Measurements from ENCODE around the gene DLG1.
"Not testable (repeated sequence)": the region's sequence is repeated elsewhere in the genome, so short reads cannot be mapped to it uniquely, and the experiment has no call there.

Gene DLG1

DNA sequence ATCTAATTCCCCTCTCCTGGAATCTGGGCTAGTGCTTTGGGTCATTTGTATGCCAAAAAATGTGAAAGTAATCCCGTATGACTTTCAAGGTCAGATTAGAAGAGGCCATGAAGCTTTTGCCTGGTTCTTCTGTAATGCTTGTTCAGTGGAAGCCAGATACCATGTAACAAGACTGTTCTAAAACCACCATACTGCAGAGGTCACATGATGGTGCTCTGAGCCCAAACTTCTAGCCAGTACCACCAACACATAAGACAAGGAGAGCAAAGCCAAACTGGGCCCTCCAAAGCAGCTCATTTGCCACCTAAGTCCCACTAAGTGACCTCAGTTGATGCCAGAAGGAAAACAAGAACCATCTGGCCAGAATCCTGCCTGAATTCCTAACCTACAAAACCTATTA lies 204.5 kb downstream of the DLG1 start:
- H3K9me3 Mint-ChIP-seq, result no peaks in the 10 kb centered on the region
- peaks cover 43% of the 10 kb centered on the region for H3K36me3 Mint-ChIP-seq (ENCODE audit: low read depth)
- H3K27ac Mint-ChIP-seq, result no peak overlapping the region
- DNase-seq, result no peak
- H3K4me3 Mint-ChIP-seq, result no peak overlapping the region
- peaks cover 4% of the 10 kb centered on the region for H3K4me1 Mint-ChIP-seq (ENCODE audit: low read depth)
- H3K27me3 Mint-ChIP-seq, result no peaks in the 10 kb centered on the region

- Mint-ChIP-seq H3K27ac (no peak overlapping the region), H3K36me3 (ENCODE audit: low read depth) (peaks cover 36% of the 10 kb centered on the region), H3K9me3 (no peaks in the 10 kb centered on the region), H3K4me1 (ENCODE audit: low read depth) (peaks cover 25% of the 10 kb centered on the region), H3K4me3 (no peak overlapping the region), H3K27me3 (no peaks in the 10 kb centered on the region)
- DNase-seq, result no peak
These were observed 210.0 kb downstream of the DLG1 start for GRCh38 chr3:197088370-197088769.

DNA sequence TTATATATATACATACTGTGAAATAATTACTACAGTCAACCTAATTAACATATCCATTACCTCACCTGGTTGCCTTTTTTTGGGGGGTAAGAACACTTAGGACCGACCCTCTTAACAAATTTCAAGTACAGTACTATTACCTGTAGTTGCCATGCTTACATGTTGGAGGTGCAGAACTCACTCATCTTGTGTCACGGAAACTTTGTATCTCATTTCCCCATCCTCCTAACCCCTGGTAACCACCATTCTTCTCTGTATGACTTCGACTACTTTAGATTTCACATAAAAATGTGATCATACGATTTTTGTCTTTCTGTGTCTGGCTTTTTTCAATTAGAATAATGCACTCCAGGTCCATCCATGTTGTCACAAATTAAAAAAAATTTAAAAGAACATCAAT lies 213.3 kb downstream of the DLG1 start:
- peaks cover 28% of the 10 kb centered on the region for H3K4me1 Mint-ChIP-seq (ENCODE audit: low read depth)
- DNase-seq, result no peak
- no peaks in the 10 kb centered on the region for H3K27me3 Mint-ChIP-seq
- H3K27ac Mint-ChIP-seq, result peak overlapping the region; percentile 74
- no peaks in the 10 kb centered on the region for H3K9me3 Mint-ChIP-seq
- H3K36me3 Mint-ChIP-seq (ENCODE audit: low read depth), result peaks cover 39% of the 10 kb centered on the region
- no peak overlapping the region for H3K4me3 Mint-ChIP-seq

GRCh38 chr3:197083486-197083885 lies 214.9 kb downstream of the DLG1 start:
- Mint-ChIP-seq H3K9me3 (no peaks in the 10 kb centered on the region), H3K27ac (peak overlapping the region; percentile 53), H3K36me3 (ENCODE audit: low read depth) (peaks cover 36% of the 10 kb centered on the region), H3K27me3 (no peaks in the 10 kb centered on the region), H3K4me3 (no peak overlapping the region), H3K4me1 (ENCODE audit: low read depth) (peaks cover 22% of the 10 kb centered on the region)
- DNase-seq, result peak; percentile 41

GRCh38 chr3:197082871-197083270 lies 215.5 kb downstream of the DLG1 start:
- DNase-seq, result no peak
- peaks cover 37% of the 10 kb centered on the region for H3K36me3 Mint-ChIP-seq (ENCODE audit: low read depth)
- no peaks in the 10 kb centered on the region for H3K27me3 Mint-ChIP-seq
- H3K4me1 Mint-ChIP-seq (ENCODE audit: low read depth), result peaks cover 19% of the 10 kb centered on the region
- H3K9me3 Mint-ChIP-seq, result no peaks in the 10 kb centered on the region
- H3K27ac Mint-ChIP-seq, result no peak overlapping the region
- no peak overlapping the region for H3K4me3 Mint-ChIP-seq

GRCh38 chr3:197080344-197080743 lies 218.1 kb downstream of the DLG1 start:
- no peaks in the 10 kb centered on the region for H3K27me3 Mint-ChIP-seq
- H3K36me3 Mint-ChIP-seq (ENCODE audit: low read depth), result peaks cover 42% of the 10 kb centered on the region
- H3K27ac Mint-ChIP-seq, result no peak overlapping the region
- no peak overlapping the region for H3K4me3 Mint-ChIP-seq
- H3K4me1 Mint-ChIP-seq (ENCODE audit: low read depth), result peaks cover 15% of the 10 kb centered on the region
- H3K9me3 Mint-ChIP-seq, result no peaks in the 10 kb centered on the region
- DNase-seq, result no peak

- Mint-ChIP-seq H3K27me3 (no peaks in the 10 kb centered on the region), H3K27ac (no peak overlapping the region), H3K4me3 (no peak overlapping the region), H3K4me1 (ENCODE audit: low read depth) (no peaks in the 10 kb centered on the region), H3K9me3 (no peaks in the 10 kb centered on the region), H3K36me3 (ENCODE audit: low read depth) (peaks cover 45% of the 10 kb centered on the region)
- DNase-seq, result no peak
These were observed 222.0 kb downstream of the DLG1 start for GRCh38 chr3:197076415-197076814.

GRCh38 chr3:197068077-197068476 lies 230.3 kb downstream of the DLG1 start:
- no peaks in the 10 kb centered on the region for H3K27me3 Mint-ChIP-seq
- peaks cover 35% of the 10 kb centered on the region for H3K36me3 Mint-ChIP-seq (ENCODE audit: low read depth)
- H3K27ac Mint-ChIP-seq, result no peak overlapping the region
- no peak overlapping the region for H3K4me3 Mint-ChIP-seq
- no peaks in the 10 kb centered on the region for H3K4me1 Mint-ChIP-seq (ENCODE audit: low read depth)
- no peaks in the 10 kb centered on the region for H3K9me3 Mint-ChIP-seq
- DNase-seq, result no peak

GRCh38 chr3:197064771-197065170 lies 233.6 kb downstream of the DLG1 start:
- no peaks in the 10 kb centered on the region for H3K9me3 Mint-ChIP-seq
- no peak for DNase-seq
- no peaks in the 10 kb centered on the region for H3K4me1 Mint-ChIP-seq (ENCODE audit: low read depth)
- peaks cover 59% of the 10 kb centered on the region for H3K36me3 Mint-ChIP-seq (ENCODE audit: low read depth)
- no peak overlapping the region for H3K27ac Mint-ChIP-seq
- no peak overlapping the region for H3K4me3 Mint-ChIP-seq
- H3K27me3 Mint-ChIP-seq, result no peaks in the 10 kb centered on the region

GRCh38 chr3:197062446-197062845 lies 236.0 kb downstream of the DLG1 start:
- Mint-ChIP-seq H3K36me3 (ENCODE audit: low read depth) (peaks cover 79% of the 10 kb centered on the region), H3K4me3 (no peak overlapping the region), H3K27me3 (no peaks in the 10 kb centered on the region), H3K4me1 (ENCODE audit: low read depth) (no peaks in the 10 kb centered on the region), H3K9me3 (no peaks in the 10 kb centered on the region), H3K27ac (no peak overlapping the region)
- no peak for DNase-seq

DNA sequence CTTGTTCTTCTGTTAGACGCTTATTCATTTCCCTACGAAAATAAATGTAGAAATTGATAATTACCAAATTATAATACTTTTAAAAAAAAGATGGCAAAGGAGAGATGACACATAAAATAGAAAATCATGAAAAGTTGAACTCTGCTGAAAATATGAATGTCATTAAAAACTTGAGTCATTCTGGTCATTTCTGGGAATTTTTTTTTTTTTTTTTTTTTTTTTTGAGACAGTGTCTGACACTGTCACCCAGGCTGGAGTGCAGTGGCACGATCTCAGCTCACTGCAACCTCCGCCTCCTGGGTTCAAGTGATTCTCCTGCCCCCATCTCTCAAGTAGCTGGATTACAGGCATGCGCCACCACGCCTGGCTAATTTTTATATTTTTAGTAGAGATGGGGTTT lies 246.8 kb downstream of the DLG1 start:
- H3K27me3 Mint-ChIP-seq, H3K4me3 Mint-ChIP-seq, H3K9me3 Mint-ChIP-seq, DNase-seq: not testable (repeated sequence)
- H3K4me1 Mint-ChIP-seq (ENCODE audit: low read depth), result peaks cover 15% of the 10 kb centered on the region
- H3K36me3 Mint-ChIP-seq (ENCODE audit: low read depth), result peaks cover 75% of the 10 kb centered on the region
- peak overlapping the region; percentile 83 for H3K27ac Mint-ChIP-seq

DNA sequence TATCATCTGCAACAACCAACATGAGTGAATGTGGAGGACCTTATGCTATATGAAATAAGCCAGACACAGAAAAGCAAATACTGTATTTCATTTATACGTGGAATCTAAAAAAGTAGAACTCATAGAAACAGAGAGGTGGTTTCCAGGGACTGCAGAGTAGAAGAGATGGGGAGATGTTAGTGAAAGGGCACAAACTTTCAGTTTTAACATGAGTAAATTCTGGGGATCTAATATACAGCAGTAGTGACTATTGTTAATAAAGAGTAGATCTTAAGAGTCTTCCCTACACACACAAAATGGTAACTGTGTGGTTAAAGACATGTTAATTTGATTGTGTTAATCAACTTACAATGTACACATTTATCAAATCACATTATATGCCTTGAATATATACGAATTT lies 247.9 kb downstream of the DLG1 start:
- no peak for DNase-seq
- Mint-ChIP-seq H3K27me3 (no peaks in the 10 kb centered on the region), H3K27ac (peak overlapping the region; percentile 64), H3K4me1 (ENCODE audit: low read depth) (peaks cover 15% of the 10 kb centered on the region), H3K4me3 (no peak overlapping the region), H3K36me3 (ENCODE audit: low read depth) (peaks cover 74% of the 10 kb centered on the region), H3K9me3 (no peaks in the 10 kb centered on the region)

DNA sequence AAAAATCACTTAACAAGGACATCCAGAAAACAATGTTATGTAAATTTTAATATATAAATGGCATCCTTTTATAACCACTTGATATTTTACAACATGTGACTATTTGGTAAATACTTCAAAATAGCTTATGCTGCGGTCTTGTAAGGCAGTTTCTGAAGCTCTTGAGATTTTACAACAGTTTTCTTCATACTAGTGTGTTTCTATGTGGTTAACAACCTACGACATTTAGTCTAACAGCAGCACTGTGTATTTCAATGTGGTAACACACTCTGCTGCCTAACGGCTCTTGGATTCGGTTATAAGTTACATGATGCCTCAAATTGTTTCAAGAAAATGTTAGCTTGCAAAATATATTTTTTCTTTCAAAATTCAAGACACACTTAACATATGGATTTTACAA lies 255.9 kb downstream of the DLG1 start:
- H3K4me1 Mint-ChIP-seq (ENCODE audit: low read depth), result no peaks in the 10 kb centered on the region
- H3K4me3 Mint-ChIP-seq, result no peak overlapping the region
- H3K27ac Mint-ChIP-seq, result no peak overlapping the region
- no peaks in the 10 kb centered on the region for H3K9me3 Mint-ChIP-seq
- H3K27me3 Mint-ChIP-seq, result no peaks in the 10 kb centered on the region
- DNase-seq, result no peak
- peaks cover 37% of the 10 kb centered on the region for H3K36me3 Mint-ChIP-seq (ENCODE audit: low read depth)

DNA sequence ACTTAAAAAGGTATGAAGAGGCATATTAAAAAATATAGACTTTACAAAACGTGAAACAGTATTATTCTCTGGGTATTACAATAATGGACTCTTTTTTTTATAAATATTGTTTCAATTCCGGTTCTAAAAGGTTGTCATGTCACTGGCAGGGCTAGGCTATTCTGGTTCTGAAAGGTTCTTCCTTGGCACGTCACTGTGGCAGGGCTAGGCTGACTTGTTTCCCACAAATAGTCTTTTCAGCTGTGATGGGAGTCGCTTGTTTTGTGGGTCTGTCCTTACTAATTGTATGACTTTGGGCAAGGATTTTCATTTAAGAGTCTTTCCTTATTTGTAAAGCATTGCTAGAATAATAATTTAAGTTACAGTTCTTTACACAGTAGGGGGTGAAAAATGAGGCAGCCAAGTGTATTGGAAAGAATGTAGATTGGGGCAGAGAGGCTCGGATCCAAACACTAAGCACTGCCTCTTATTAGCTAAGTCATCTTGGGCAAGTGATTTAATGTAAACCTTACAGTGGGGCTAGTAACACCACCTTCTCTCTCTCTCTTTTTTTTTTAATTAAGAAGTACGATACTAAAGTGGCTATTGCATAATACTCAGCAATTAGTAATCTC lies 256.4 kb downstream of the DLG1 start:
- Mint-ChIP-seq H3K27me3 (no peaks in the 10 kb centered on the region), H3K4me1 (ENCODE audit: low read depth) (no peaks in the 10 kb centered on the region), H3K27ac (no peak overlapping the region), H3K36me3 (ENCODE audit: low read depth) (peaks cover 35% of the 10 kb centered on the region), H3K4me3 (no peak overlapping the region), H3K9me3 (no peaks in the 10 kb centered on the region)
- no peak for DNase-seq

GRCh38 chr3:197040658-197041057 lies 257.8 kb downstream of the DLG1 start:
- Mint-ChIP-seq H3K9me3 (no peaks in the 10 kb centered on the region), H3K27me3 (no peaks in the 10 kb centered on the region), H3K36me3 (ENCODE audit: low read depth) (peaks cover 23% of the 10 kb centered on the region), H3K4me3 (no peak overlapping the region), H3K27ac (no peak overlapping the region), H3K4me1 (ENCODE audit: low read depth) (no peaks in the 10 kb centered on the region)
- DNase-seq, result no peak

Measured in activated T-cell treated with anti-CD3 and anti-CD28 coated beads, Interleukin-2, amount 50 U/mL, for 24 hours (primary cell).